Measurements from ENCODE around the gene NKX2-8. TPM values are rescaled to one million over a fixed set of nuclear protein-coding genes. Genes with fewer than 3 reads are reported as not detected.
A peak's percentile ranks its signal among the peaks of the same experiment; 100 is the strongest.

Gene NKX2-8
- total RNA-seq (2014; rRNA removed; shearing (Covaris generic)), result not detected in 2 replicates

DNA sequence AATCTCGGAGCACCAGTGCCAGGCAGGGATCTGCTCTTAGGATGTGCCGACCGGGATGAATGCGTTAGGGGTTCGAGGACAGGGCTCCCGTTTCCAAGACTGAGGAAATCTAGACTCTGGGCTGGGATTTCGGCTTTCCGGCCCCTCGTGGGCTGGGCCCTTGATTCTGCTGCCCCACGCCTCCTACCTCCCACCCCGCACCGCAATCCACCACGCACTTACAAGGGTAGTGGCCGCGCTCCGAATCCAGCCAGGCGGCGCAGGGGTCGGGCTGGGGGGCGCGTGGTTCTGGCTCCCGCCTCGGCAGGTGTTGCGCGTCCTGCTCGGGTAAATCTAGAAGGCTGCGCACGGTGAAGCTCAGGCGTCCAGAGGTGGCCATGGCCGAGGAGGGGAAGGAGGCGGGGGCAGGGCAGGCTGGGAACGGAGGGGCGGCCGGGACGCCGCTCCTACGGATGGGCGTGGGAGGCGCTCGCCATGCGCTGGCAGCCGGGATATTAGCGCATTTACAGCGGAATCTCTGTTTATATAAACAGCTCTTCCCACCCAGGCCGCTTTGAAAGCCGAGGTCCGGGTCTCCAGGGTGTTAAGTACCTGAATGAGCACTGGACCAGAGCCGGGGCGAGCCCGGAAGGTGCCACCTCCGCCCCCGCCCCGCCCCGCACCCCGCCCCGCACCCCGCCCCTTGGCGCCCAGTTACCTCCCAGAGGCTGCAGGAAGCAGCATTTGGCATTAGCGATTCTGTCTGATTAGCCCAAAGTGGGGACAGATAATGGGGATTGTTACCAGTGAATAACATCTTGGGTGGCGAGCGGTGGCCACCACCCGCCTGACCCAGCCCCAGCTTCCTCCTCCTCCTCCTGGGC is at the start of gene NKX2-8:
NKX2-8 (minus strand) TSS at position 604 of the 863 bp plus-strand sequence; CDS start at position 379, 225 bp downstream.
- H3K27me3 ChIP-seq, result no peaks in the 10 kb centered on the region
- DNase-seq, result no peak
- no peaks in the 10 kb centered on the region for H3K9me3 ChIP-seq (replicated peaks)
- no peak within 1 kb of the TSS for H3K4me3 ChIP-seq
- H3K27ac ChIP-seq, result no peak within 1 kb of the TSS
- no peaks in the 10 kb centered on the region for H3K36me3 ChIP-seq
- H3K4me1 ChIP-seq, result no peaks in the 10 kb centered on the region

DNA sequence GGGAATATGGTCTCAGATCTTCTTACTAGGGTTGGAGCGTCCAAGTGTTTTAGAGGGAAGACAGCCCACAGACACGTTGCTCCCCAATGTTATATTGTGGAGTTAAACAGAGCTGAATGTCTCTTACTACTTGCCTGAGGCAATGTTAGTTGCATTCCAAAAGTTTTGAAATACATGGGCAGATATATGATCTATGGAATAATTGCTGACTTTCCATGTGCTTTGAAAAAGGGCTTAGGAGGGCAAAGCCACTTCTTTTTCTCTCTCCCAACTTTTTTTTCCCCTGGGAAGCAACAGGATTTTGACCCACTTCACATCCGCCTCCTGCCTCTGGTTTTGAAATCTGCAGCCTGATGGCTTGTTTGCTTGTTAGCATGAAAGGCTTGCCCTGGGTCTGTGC is 45.6 kb upstream of the NKX2-8 start:
- DNase-seq, result no peak
- no peaks in the 10 kb centered on the region for H3K27me3 ChIP-seq
- H3K4me3 ChIP-seq, result no peak overlapping the region

DNA sequence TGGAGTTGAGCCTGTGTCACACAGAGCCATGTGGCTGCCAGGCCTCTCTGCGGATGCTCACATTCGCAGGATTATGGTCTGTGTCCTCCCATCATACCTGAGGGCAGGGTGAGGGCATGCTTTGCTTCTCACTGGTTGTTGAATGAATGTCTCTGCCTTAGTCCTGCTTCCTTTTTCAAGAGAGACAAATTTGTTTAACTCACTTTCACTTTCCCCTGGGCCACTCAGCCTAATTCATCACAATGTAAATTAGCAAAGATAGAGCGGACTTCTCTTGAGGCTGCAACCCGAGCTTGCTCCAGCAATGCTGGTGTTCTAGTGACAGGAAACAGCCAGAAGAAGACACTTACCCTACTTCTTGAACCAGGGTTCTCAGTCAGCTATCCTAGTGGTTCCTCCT is 43.7 kb upstream of the NKX2-8 start:
- no peaks in the 10 kb centered on the region for H3K9me3 ChIP-seq (replicated peaks)

More for the DNA sequence above, 45.6 kb upstream of the NKX2-8 start:
- Histone ChIP-seq H3K9me3 (replicated peaks) (no peaks in the 10 kb centered on the region), H3K36me3 (no peaks in the 10 kb centered on the region), H3K4me1 (no peaks in the 10 kb centered on the region), H3K27ac (no peak overlapping the region)

DNA sequence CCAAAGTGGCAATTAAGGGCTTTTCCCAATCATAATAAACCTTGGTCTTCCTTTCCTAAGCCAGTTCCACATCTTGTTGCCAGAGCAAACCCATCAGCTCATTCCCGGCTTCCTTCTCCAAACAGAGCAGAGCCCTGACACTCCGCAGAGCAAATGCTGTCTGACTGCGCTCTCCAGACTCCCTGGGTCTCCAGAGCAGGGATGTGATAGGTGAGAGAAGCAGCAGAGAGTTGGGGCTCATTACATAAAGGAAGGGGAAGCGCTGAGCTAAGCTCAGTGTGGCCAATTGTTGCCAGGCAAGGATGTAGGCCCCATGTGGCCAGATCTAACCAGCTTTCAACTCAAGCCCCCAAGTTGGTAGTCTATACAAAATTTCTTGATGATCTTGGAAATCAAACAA is 43.0 kb upstream of the NKX2-8 start:
- H3K27ac ChIP-seq, result no peak overlapping the region
- no peak overlapping the region for H3K4me3 ChIP-seq
- no peaks in the 10 kb centered on the region for H3K9me3 ChIP-seq (replicated peaks)
- H3K36me3 ChIP-seq, result no peaks in the 10 kb centered on the region
- no peak for DNase-seq
- no peaks in the 10 kb centered on the region for H3K4me1 ChIP-seq
- H3K27me3 ChIP-seq, result 0 out of 2 replicates have a peak, but pooled peaks cover 3% of the 10 kb centered on the region

More for the DNA sequence above, 43.7 kb upstream of the NKX2-8 start:
- no peaks in the 10 kb centered on the region for H3K4me1 ChIP-seq
- no peaks in the 10 kb centered on the region for H3K36me3 ChIP-seq
- no peak for DNase-seq
- H3K4me3 ChIP-seq, result no peak overlapping the region
- H3K27ac ChIP-seq, result no peak overlapping the region
- 0 out of 2 replicates have a peak, but pooled peaks cover 3% of the 10 kb centered on the region for H3K27me3 ChIP-seq

DNA sequence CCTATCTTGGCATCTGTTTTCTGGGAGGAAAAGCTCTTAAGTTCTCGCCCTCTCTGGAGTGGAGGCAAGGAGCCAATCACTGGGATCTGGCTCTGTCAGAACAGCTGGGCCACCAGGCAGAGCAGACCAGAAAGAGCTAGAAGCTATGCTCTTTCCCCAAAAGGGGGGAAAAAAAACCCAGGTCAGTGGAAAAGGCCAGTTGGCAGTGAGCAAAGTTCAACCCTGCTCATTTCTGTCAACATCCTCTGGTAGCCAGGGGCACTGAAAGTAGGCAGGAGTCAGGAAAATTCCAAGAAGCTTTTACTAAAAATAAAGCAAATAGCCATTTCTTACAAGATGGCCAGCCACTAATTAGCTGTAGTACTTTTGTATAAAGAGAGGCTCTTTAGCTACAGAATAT is 42.6 kb upstream of the NKX2-8 start:
- H3K4me3 ChIP-seq, result no peak overlapping the region
- no peaks in the 10 kb centered on the region for H3K4me1 ChIP-seq
- DNase-seq, result no peak
- 0 out of 2 replicates have a peak, but pooled peaks cover 3% of the 10 kb centered on the region for H3K27me3 ChIP-seq
- no peak overlapping the region for H3K27ac ChIP-seq
- no peaks in the 10 kb centered on the region for H3K36me3 ChIP-seq
- no peaks in the 10 kb centered on the region for H3K9me3 ChIP-seq (replicated peaks)

DNA sequence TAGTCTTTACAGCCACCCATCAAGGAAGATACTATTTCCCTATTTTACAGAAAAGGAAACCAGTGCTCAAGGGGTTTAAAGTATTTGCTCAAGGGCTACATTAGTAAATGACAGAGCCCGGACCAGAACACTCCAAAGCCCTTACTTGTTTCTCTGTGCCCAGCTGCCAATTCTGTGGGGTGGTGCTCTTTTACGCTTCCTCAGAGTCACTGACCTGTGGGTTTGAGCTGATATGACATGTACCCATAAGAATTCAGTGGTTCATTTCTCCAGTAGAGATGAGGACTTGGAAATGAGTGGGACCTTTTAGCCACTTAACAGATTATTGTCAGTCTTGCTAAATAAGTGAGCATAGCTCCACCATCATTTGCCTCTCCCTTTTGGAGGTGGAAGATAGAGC is 37.4 kb upstream of the NKX2-8 start:
- H3K4me3 ChIP-seq, result no peak overlapping the region
- no peak overlapping the region for H3K27ac ChIP-seq
- H3K9me3 ChIP-seq (replicated peaks), result no peaks in the 10 kb centered on the region
- H3K27me3 ChIP-seq, result 0 out of 2 replicates have a peak, but pooled peaks cover 3% of the 10 kb centered on the region
- H3K4me1 ChIP-seq, result no peaks in the 10 kb centered on the region
- no peaks in the 10 kb centered on the region for H3K36me3 ChIP-seq
- no peak for DNase-seq

DNA sequence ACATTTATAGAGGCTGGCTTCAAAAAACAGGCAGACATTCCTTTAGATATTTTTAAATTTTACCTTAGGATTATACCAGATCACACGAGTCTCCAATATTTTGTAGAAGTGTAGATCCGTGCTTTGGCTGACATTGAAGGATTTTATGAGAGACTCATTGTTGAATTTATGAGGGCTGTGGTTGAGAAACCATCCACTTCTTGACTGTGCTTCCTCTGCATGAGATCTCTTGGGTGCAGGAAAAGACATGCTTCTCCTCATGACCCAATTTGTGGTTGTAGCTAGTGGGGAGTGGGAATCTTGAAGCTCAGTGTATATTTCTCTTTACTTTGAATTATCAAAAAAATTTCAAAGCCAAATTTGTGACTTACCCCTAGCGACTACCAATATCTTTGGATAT is 36.7 kb upstream of the NKX2-8 start:
- Histone ChIP-seq H3K36me3 (no peaks in the 10 kb centered on the region), H3K27ac (no peak overlapping the region), H3K9me3 (replicated peaks) (no peaks in the 10 kb centered on the region), H3K4me3 (no peak overlapping the region), H3K27me3 (0 out of 2 replicates have a peak, but pooled peaks cover 3% of the 10 kb centered on the region), H3K4me1 (no peaks in the 10 kb centered on the region)
- DNase-seq, result no peak

DNA sequence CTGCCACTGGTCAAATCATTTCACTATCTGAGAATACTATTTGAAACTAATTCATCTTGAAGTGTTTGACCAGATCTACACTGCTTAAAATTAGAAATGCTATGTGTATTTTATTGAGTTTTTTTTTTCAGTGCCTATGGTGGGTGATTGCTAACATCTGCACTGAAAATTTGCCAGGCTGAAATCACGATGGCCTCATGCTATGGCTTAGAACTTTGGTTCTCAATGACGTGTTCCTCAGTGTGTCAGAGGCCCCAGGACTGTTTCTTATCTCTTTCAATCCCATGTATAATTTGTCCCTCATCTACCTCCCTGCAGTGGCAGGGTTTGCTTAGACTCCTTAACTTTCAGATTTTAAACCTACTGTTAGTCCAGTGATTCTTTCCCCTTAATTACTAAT is 36.2 kb upstream of the NKX2-8 start:
- no peak overlapping the region for H3K27ac ChIP-seq
- no peaks in the 10 kb centered on the region for H3K36me3 ChIP-seq
- H3K27me3 ChIP-seq, result 0 out of 2 replicates have a peak, but pooled peaks cover 3% of the 10 kb centered on the region
- H3K9me3 ChIP-seq (replicated peaks), result no peaks in the 10 kb centered on the region
- no peak for DNase-seq
- no peak overlapping the region for H3K4me3 ChIP-seq
- H3K4me1 ChIP-seq, result no peaks in the 10 kb centered on the region

DNA sequence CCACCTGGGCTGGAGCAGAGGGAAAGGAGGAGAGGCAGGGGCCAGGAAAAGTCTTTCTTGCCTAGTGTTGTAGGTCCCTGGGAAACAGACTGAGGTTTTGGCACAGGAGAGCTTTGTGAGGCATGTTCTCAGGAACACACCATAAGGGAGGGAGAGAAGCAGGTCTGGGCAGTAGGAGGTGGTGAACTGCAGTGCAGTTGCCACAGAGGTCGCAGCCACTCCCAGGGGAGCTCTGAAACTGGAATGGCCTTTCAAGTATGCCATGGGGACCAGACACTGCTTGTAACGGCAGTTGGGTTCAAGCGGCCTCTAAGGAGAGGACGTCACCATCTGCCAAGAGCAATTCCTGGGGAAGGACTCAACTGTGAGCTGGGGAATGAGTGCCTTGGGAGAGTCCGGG is 35.4 kb upstream of the NKX2-8 start:
- Histone ChIP-seq H3K36me3 (no peaks in the 10 kb centered on the region), H3K4me1 (no peaks in the 10 kb centered on the region), H3K9me3 (replicated peaks) (no peaks in the 10 kb centered on the region), H3K4me3 (no peak overlapping the region), H3K27me3 (0 out of 2 replicates have a peak, but pooled peaks cover 3% of the 10 kb centered on the region), H3K27ac (no peak overlapping the region)
- no peak for DNase-seq

DNA sequence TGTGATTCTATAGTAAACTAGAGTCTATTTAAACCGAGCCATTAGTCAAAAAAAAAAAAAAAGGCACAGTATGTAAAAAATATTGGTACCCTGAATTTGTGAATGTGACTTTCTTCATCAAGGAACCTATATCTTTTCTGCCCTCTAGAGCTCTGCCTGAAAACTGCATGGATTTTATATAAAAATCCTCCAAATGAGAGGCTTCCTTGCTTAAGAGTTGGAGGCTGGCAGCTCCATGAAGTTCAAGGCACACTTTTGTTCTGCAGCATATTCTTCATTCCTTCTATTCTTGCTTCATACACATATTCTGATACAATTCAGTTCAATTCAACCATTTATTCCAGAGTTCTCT is 23.1 kb upstream of the NKX2-8 start:
- no peaks in the 10 kb centered on the region for H3K9me3 ChIP-seq (replicated peaks)
- no peak for DNase-seq
- no peak overlapping the region for H3K4me3 ChIP-seq

DNA sequence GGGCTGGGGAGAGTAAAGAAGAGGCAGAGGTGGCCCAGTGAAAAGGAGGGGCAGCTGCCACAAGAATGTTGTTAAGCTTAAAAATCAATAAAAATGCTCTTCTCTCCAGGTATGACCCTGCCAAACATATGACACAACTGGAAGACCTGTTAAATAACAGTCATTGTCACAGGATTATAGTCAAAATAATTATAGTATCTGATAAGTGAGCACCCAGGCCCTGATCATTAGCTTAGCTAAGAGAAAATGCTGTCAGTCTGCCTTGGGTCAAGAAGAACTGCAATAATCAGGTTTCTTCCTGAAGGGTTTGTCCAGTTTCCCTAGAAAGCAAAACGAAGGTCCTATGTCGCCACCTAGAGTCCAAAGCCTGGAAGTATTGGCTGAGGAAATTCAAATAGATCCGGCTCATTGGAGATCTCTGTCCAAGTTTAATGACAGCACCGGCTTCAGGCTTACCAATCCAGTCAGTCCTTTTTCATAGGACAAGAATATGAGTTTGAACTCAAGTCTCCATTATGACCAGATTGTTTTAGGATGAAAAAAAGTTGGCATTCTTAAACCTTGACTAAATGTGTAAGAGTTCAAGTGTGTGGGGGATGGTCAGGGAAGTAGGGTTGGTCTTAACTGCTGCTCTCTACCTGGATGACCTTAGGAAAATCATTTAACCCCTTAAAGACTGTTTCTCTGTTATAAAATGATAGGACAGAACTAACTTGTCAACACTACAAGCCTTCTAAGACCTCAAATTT is 22.5 kb upstream of the NKX2-8 start:
- no peaks in the 10 kb centered on the region for H3K9me3 ChIP-seq (replicated peaks)
- H3K27ac ChIP-seq, result no peak overlapping the region
- no peaks in the 10 kb centered on the region for H3K36me3 ChIP-seq
- no peaks in the 10 kb centered on the region for H3K27me3 ChIP-seq
- DNase-seq, result peak; percentile 31 to 86
- H3K4me3 ChIP-seq, result no peak overlapping the region
- no peaks in the 10 kb centered on the region for H3K4me1 ChIP-seq

More for the DNA sequence above, 23.1 kb upstream of the NKX2-8 start:
- no peak overlapping the region for H3K27ac ChIP-seq
- no peaks in the 10 kb centered on the region for H3K4me1 ChIP-seq
- H3K27me3 ChIP-seq, result no peaks in the 10 kb centered on the region
- H3K36me3 ChIP-seq, result no peaks in the 10 kb centered on the region

DNA sequence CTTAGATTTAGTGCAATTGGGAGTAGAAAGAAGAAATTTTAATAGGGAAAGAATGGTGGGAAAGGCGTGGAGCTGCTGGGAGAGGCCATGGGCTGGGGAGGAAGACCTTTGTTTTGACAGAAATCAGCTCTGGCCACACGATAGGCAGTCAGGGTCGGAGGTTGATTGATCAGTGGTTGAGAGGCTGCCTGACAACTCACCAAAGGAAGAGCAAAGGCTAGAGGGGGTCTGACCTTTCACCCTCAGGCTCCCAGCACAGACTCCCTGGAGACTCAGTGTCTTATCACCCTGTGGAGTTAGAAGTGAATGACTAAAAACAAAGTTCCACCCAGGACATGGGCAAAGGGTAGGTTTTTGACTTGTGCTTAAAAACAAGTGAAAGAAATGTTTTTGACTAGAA is 18.0 kb upstream of the NKX2-8 start:
- H3K27me3 ChIP-seq, result 0 out of 2 replicates have a peak, but pooled peaks cover under 1% of the 10 kb centered on the region
- H3K4me1 ChIP-seq, result no peaks in the 10 kb centered on the region
- no peaks in the 10 kb centered on the region for H3K9me3 ChIP-seq (replicated peaks)
- no peaks in the 10 kb centered on the region for H3K36me3 ChIP-seq
- no peak overlapping the region for H3K4me3 ChIP-seq
- no peak overlapping the region for H3K27ac ChIP-seq
- no peak for DNase-seq

DNA sequence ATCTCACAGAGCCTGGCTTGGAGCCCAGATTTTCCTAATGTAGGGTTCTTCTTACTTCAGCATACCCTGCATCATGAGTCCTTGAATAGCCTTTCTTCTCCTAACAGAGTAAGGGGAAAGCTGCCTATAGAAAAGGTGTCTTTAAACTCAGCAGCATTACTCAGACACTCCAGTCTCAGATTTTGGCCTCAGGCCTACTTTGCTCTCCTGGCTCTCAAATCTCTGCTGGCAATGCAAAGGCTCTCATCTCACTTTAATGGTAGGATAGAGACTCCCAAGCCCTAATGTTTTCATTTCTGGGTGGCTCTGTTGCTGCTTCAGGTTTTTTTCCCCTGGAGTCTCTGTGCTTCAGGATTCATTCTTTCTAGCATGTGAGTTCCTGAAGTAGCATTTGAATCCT is 9.1 kb upstream of the NKX2-8 start:
- Histone ChIP-seq H3K27ac (no peak overlapping the region), H3K27me3 (peaks cover 16% of the 10 kb centered on the region), H3K9me3 (replicated peaks) (no peaks in the 10 kb centered on the region), H3K4me1 (no peaks in the 10 kb centered on the region), H3K4me3 (no peak overlapping the region), H3K36me3 (no peaks in the 10 kb centered on the region)
- no peak for DNase-seq

DNA sequence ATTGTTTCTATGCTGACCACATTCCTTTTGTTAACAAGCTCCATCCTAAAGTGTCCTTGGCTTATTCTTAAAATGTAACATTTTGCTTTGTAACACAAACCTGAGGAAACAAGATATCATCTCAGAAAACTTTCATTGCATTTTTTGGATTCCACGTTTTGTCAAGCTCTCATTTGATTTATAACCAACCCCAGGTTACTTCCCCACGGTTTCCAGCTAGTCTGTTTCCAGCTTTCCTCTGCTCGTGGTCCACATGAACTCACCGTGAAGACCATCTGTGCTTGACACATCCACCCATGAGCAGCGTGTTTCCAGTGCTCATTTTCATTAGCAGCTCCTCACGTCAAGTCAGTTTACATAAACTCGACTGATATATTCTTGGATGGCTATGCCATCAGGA is 6.4 kb upstream of the NKX2-8 start:
- no peaks in the 10 kb centered on the region for H3K9me3 ChIP-seq (replicated peaks)
- H3K4me1 ChIP-seq, result no peaks in the 10 kb centered on the region
- no peak overlapping the region for H3K4me3 ChIP-seq
- H3K27me3 ChIP-seq, result peaks cover 13% of the 10 kb centered on the region
- DNase-seq, result no peak
- no peaks in the 10 kb centered on the region for H3K36me3 ChIP-seq
- H3K27ac ChIP-seq, result no peak overlapping the region

DNA sequence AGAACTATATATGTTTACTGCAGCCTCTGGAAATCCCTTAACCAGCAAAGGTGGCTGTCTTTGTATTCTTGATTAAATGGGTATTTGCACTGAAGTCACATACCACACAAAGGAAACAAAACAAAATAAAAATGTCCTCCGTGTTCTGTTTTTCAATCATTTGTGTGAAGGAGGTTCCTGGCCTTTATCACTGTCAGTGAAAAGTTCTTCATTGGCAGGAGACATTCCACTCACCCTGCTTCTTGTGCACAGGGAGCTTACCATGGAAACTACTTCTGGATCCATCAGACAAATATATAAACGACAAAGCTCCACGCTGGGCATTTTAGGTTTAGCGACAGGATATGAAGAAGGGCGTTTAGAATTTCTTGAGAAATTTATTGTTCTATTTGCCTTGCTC is 5.7 kb upstream of the NKX2-8 start:
- H3K36me3 ChIP-seq, result no peaks in the 10 kb centered on the region
- DNase-seq, result no peak
- peaks cover 9% of the 10 kb centered on the region for H3K27me3 ChIP-seq
- H3K4me3 ChIP-seq, result no peak overlapping the region
- H3K4me1 ChIP-seq, result no peaks in the 10 kb centered on the region
- H3K27ac ChIP-seq, result no peak overlapping the region
- no peaks in the 10 kb centered on the region for H3K9me3 ChIP-seq (replicated peaks)
